Daoy (cell line): Measurements from ENCODE around the gene TCP10L. TPM values are rescaled to one million over a fixed set of nuclear protein-coding genes. Genes with fewer than 3 reads are reported as not detected.
"Not testable (repeated sequence)": the region's sequence is repeated elsewhere in the genome, so short reads cannot be mapped to it uniquely, and the experiment has no call there.

Experiments used
- DNase-seq: peaks from one replicate; pipeline ENCODE4 v3.0.0-alpha.2; 2015; ENCODE audit warnings: low read depth
- total RNA-seq: library from RNA; depleted of rRNA; stranded (reverse); fragments of >200 nt; shearing (Covaris generic); gene quantifications from 2 replicates; pipeline ENCODE4 v1.2.3, GENCODE V29; 2014

Gene TCP10L
- total RNA-seq, 1 experiment from 2014 or later, result 2.9 TPM

DNA sequence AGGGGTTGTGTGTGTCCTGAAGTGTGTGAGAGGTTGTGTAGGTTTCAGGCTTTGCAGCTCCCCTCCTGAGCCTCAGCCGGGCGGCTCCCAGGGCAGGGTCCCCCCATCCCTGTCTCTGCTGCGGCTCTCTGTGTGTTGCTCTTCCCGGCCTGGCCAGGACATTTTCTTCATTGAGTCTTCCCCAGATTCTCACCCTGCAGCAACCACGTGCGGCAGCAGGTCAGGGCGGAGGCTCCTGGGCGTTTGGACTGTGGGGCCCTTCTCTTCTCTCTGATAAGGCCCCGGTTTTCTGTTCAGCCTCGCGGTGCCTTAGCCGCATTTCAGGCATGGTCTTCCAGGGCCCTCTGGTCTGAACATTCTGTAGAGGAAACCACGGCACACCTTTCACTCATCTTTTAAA, 1.8 kb upstream of the TCP10L start:
- DNase-seq, result no peak

DNA sequence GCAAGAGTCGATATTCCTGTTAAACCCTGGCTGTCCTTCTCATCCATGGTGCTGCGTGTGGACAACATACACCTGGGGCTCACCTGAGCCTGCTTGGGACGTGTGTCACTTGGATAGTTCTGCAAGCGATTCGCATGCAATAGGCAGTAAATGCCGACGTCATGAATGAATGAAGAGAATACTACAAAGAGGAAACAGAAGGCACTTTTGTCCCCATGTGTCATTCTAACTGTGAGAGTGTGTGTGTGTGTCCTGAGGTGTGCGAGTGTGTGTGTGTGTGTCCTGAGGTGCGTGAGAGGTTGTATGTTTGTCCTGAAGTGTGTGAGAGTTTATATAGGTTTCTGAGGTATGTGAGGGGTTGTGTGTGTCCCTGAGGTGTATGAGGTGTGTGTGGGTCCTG, 647 bp upstream of the TCP10L start:
- DNase-seq, result no peak

DNA sequence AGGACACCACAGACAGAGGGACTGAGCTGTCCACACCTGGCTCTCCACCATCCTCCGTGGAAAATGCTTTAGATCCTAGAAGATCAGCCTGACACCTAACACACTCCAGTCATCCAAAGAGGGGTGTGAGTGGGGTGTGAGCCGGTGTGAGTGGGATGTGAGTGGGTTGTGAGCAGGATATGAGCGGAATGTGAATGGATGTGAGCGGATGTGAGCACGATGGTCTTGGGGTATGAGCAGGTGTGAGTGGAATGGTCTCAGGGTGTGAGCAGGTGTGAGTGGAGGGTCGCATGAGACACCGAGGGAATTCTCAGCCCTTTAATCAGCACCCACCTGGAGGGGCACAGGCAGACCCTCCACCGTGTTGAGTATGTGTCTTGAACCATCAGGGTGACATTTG, 851 bp downstream of the TCP10L start:
- no peak for DNase-seq

DNA sequence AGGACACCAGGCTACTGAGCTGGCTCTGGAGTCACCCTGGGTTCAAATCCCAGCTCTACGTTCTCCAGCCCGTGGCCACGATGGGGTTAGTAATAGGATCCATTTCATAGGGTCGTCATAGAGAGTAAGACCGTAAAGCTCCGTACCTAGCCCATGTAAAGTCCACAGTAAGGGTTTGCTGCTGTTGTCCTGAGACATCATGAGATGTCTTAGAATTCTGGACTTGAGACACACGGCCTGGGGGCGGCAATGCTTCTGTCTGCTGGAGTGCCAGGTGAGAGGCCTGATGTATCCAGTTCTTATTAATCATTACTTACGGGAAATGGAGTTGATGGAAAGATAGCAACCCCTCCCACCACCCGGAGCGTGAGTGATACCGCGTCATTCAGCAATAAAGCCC, 3.6 kb downstream of the TCP10L start:
- DNase-seq, result no peak

DNA sequence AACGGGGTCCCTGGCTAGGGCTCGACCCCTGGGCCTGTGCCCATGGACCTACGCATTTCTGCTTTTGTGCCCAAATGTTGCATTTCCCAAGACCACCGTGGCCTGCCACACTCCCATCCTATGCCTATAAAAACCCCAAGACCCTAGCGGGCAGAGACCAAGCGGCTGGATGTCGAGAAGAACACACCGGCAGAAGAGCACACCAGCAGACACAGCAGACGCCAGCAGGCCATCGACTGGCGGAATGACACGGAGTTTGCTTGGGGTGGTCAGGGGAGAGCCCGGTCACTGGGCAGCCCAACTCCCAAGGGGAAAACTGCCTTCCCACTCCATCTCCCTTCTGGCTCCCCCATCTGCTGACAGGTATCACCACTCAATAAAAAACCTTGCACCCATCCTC, 4.4 kb downstream of the TCP10L start:
- DNase-seq, result no peak

DNA sequence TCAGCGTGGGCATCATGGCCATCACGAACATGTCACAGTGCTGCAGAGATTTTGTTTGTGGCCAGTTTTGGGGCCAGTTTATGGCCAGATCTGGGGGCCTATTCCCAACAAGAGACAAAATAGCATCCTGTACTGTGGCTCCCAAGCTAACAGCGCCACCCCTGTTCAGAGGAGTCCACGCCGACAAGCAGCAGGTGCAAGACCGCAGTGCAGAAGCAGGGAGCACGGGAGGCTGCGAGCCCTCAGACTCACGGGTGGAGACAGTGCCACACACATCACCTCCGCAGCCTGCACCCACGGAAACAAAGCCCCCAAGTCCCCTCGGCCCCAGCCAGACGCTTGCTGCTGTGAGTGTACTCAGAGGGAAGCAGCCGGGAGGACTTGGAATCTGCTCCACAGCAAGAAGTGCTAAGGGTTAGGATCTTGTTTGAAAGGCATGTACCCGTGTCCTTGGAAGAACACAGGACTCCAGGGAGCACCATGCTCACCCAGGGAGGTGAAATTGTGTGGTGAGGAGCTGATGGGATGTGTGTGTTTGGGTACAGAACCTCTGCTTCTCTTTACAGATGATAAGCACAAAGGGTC, 7.1 kb downstream of the TCP10L start:
- peak; percentile 53 for DNase-seq

DNA sequence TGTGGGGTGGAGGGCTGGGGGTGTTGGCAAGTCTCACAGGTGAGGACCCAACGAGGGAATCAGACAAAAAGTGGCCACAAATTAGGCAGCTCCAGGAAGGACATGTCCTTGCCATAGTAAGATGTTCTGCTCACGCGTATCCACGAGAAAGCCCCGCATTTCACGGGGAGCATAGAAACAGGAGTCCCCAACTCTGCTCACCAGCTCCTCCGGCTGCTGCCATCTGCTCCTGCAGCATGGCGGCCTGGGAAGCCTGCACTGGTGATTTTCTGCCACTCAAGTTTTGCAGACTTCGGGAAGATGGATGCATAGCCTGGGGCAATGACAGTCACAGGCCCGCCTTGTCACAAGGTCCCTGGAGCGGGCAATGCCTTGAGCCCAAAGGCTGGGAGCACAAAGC, 9.3 kb downstream of the TCP10L start:
- no peak for DNase-seq

DNA sequence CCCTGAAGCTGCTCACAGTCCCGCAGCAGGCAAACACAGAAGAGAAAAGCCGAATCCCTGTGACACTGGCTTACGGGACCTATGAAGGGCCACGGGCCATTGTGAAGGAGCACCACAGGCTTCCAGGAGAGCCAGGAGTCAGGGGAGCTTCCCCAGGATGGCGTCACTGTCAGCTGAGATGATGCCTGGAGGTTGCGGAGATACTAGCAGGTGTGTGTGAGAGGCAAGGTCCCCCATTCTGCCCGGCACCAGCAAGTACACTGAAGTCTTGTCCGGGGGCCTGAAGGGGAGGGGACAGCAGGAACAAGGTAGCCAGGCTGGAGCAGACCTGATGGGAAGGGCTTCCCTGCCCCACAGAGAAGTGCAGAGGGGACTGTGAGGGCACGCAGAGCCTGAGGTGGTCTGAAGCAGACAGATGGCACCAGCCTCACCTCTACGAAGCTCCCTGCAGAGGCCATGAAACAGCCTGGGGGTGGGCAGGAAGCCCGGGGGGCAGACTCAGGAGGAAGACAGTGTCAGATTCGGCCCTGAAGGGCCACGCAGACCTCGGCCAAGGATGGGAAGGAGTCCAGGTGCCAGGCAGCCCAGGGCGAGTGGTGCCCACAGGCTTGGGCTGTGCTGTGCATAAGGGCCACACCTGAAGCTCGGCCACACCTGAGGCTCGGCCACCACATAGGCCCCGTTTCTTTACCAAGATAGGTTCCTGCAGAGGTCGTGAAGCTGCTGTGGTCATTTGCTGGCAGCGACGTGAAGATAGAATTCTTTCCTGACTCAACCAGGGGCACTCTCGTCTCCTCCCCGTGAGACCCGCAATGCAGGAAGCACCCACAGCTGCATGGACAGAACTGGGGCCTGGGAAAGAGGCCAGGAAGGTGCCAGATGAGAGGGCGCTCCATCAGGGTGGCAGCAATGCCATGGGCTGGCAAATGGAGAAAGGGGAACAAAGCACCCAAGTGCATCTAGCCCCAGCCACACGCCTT, 10.1 kb downstream of the TCP10L start:
- no peak for DNase-seq

DNA sequence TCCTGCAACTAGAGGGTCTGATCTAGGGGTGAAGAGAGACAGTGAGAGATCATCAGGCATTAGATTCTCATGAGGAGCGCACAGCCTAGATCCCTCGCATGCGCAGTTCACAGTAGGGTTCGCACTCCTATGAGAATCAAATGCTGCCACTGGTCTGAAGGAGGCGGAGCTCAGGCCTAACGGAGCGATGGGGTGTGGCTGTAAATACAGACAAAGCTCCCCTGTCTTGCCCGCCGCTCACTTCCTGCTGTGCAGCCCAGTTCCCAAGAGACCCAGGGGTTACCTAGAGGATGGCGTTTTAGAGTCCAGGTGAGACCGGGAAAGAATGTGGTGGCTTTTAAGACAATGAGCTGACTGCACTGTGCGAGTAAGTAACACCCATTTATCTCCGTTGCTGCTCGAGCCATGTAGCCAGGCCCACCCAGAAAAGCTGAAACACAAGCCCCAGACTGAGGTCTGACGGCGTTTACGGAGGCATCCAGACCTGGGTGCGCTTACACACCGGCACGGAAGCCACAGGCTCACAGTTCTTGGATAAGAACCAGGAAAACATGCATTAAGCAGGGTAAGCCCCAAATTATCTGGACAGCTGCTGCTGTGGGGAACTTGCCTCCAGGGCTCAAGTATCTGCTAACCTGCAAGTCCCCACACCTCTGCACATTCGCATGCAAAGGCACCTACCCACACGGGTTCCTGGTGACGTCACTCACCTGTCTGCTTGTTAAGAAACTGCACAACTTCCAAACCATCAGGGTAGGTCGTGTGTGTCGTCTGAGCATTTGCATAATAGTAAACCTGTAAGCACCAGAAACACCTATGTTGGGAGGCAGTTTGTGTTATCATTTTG, 12.5 kb downstream of the TCP10L start:
- peak; percentile 23 for DNase-seq

DNA sequence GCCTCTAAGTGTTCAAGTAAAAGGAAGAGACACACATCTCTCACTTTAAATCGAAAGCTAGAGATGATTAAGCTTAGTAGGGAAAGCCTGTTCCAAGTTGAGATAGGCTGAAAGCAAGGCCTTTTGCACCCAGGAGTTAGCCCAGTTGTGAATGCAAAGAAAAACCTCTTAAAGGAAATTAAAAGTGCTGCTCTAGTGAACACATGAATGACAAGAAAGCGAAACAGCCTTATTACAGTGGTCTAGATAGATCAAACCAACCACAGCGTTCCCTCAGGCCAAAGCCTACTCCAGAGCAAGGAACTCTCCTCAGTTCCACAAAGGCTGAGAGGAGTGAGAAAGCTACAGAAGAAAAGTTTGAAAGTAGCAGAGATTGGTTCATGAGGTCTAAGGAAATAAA, 14.9 kb downstream of the TCP10L start:
- DNase-seq, result no peak

DNA sequence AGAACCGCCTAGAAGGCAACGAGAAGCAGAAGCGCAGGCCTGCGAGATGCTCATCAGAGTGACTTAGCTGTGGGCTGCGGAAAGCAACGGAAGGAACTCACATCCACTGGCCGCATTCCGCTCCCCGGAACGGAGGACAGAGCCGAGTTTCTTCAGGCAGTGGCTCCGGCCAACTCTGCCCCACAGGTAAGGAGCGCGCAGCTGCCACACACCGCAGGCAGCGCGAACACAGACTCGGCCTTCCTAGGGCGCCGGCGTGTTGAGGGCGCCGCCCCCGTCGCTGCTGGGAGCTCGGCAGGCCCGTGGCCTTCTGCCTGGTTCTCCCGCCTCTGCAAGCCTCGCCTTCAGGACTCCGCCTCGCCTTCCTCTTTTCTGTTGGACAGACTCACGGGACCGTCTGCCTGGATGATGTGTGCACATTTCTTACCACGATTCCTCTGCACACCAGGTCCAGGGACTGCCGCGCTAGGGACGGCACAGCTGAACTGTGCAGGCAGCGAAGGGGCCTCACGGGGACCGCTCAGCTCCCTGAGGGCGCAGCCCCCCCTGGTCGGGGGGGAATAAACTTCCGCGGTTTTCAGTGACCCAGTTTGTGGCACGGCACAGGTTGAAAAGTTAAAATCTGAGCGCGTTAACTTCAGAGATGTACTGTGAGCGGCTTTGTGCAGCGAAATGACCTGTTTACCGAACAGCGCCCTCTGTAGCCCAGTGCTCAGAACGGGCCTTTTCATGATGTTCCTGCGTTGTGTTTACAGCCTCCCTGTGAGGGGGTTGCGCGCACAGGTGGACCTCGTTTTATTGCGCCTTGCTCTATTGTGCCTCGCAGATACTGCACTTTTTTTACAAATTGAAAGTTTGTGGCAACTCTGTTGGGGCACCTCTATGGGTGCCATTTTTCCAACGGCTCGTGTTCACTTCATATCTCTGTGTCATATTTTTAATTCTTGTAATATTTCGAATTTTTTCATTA, 15.8 kb downstream of the TCP10L start:
- peak; percentile 86 for DNase-seq

DNA sequence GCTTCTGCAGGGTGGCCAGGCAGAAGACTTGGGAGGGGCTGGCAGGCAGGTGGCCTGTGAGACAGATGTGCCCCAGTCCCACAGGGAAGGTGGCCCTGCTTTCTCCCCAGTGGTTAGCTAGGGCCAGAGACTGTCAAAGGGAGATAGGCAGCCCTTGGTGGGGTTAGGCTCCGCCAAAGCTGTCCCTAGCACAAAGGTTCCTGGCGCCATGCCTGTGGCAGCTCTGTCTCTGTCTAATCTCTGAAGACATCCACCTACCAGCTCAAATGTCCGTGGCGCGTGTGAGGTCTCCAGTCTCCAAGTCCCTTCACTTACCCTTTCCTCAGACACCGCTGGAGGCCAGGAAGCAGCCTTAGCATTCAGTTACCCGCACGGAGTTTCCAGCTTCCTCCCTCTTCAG, 17.7 kb downstream of the TCP10L start:
- no peak for DNase-seq

DNA sequence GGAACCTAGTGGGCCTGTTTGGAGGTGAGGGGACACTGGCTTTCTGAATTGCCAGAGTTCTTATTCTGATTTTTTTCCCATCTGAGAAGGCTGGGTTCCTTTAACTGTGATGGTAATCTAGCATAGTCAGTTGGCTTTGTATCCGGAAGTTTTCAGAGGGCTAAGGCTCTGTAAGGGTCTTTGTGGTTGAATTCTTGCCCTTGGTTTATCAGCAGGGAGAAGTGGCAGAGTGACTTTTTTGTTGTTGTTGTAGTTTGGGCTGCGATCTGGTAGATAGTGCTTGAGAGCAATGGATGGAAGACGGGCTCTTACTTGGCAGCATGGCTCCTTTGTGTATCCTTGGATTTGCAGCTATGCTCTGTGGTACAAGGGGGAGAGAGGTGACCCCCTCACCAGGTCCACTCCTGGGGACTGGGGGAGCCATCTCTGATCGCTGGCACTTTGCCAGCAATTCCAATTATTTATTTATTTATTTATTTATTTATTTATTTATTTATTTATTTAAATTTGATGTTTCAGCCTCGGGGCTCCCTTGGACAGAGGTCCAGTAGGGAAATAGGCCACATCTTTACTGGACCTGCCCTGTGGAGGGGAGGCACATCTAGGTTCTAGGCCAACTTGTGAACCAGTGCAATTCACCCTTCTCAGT, 18.5 kb downstream of the TCP10L start:
- DNase-seq, result no peak

DNA sequence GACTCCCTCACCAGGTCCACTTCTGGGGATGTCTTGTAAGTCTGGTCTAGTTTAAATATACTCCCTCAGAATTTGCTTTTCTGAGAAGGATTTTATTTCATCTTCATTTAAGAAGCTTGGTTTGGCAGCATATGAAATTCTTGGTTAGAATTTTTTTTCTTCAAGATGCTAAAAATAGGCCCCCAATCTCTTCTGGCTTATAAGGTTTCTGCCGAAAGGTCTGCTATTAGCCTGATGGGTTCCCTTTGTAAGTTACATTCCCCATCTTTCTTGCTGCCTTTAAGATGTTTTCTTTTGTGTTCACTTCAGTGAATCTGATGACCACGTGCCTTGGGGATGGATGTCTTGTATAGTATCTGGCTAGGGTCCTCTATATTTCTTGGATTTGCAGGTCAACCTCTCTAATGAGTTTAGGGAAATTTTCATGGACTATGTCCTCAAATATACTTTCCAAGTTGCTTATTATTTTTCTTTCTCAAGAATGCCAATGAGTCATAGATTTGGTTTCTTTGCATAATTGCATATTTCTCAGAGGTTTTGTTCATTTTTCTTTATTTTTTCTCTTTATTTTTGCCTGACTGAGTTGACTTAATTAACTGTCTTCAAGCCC, 19.4 kb downstream of the TCP10L start:
- DNase-seq, result no peak

DNA sequence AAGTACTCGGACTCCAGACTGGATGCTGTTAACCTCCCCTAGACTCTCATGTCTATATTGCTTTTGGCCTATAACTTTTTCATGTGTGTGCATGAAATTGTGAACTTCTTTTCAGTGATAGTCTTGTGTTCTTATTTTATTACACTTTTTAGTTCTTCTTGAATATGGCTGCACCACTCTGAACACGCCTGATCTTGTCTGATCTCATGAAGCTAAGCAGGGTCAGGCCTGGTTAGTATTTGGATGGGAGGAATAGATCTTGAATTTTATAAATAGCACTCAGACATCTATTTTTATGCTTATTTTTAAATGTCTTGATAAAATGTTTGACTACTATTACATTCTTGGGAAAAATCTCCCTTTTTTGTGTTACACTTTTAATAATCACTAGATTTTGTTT, 22.4 kb downstream of the TCP10L start:
- DNase-seq, result no peak

DNA sequence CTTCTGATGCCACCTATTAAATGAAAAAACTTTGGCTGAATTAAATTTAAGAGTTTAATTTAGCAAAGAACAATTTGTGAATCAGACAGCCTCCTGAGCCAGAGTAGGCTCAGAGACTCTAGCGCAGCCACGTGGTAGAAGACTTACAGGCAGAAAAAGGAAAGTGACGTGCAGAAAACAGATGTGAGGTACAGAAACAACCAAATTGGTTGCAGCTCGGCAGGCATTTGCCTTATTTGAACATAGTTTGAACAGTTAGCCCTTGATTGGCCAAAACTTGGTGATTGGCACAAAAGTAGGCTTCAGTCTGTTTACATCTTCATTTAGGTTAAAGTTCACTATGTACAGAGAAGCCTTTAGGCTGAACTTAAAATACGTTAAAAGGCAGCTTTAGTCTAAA, 22.9 kb downstream of the TCP10L start:
- DNase-seq, result peak; percentile 66

DNA sequence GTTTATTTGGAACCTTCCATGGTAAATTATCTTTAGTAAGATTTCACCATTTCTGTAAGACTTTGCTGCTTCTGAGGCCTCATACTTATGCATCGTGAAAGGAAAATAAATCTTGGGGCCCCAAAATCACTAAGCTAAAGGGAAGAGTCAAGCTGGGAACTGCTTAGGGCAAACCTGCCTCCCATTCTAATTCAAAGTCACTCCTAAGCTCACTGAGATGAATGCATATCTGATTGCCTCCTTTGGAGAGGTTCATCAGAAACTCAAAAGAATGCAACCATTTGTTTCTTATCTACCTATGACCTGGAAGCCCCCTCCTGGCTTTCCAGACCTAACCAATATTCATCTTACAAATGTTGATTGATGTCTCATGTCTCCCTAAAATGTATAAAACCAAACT, 23.8 kb downstream of the TCP10L start:
- not testable (repeated sequence) for DNase-seq

DNA sequence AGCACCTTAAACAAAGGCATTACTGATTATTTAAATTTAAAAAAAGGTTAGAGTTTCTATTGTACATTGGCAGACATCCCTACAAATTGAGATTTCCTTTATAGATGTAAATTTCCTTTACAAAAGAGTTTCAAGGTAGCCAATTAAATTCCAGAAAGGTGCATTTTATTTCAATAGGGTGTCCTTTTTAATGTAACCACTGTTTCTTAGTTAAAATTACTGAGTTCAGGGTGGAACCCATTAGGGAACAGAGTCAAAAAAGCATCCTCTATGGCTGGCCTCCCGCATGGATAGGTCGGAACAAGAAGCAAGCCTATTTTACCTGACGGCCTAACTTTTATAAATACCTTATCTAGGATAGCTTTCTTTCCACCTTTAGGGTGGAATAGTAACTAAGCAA, 24.4 kb downstream of the TCP10L start:
- no peak for DNase-seq

DNA sequence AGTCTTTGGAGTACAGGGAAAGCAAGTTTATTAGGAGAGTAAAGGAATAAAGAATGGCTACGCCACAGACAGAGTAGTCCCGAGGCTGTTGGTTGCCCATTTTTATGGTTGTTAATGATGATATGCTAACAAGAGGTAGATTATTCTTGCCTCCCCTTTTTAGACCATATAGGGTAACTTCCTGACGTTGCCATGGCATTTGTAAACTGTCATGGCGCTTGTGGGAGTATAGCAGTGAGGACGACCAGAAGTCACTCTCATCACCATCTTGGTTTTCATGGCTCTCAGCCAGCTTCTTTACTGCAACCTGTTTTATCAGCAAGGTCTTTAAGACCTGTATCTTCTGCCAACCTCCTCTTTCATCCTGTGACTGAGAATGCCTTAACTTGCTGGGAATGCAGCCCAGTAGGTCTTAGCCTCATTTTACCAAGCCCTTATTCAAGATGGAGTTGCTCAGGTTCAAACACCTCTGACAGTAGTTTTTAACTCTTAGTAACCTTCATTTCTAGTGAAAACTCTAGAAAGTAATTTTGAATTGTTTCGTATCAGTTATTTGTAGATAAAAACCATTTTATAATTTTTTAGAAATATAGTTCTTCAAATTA, 26.2 kb downstream of the TCP10L start:
- DNase-seq, result no peak

DNA sequence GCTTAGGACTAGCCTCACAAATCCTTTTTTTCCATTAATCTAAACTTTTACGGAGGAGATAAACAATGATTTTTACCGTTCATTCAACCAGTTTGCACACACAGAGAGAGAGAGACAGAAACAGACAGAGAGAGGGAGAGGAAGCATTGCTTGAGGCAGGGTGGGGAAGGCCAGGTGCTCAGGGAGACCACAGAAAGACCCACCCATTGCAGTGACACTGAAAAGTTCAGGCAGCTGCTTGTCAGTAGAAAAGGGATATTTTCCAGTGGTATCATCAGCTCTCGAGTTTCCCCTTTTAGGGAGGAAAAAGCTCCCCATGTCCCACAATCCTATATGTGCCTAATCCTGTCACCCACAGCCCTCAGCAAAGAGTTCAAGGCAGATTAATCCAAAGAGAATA, 27.2 kb downstream of the TCP10L start:
- no peak for DNase-seq
